Measurements from ENCODE around the gene KCNJ1.

KCNJ1 gene

DNA sequence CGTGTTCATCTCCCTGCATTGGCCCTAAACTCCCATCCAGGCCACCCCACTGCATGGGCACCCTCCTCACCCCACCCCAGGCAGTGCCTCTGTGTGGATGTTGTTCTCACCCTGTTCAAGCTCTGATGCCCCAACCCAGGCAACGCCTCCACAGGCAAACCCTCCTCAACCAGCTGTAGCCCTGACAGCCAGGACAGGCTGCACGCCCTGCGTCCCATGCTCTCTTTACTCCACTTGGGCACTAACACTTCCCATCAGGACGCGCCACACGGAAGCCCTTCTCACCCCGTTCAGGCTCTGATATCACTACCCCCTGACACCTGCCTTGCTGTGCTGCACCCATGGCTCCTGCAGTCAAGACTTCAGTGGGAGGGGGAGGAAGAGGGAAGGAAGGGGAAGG is 47.9 kb downstream of the KCNJ1 start:
- no peak for DNase-seq

- DNase-seq, result no peak
Observed at GRCh38 chr11:128814856-128815705, 52.0 kb downstream of the KCNJ1 start.

GRCh38 chr11:128813729-128814128 is 53.4 kb downstream of the KCNJ1 start:
- no peak for DNase-seq

- no peak for DNase-seq
Observed at GRCh38 chr11:128810784-128811514, 56.1 kb downstream of the KCNJ1 start.

DNA sequence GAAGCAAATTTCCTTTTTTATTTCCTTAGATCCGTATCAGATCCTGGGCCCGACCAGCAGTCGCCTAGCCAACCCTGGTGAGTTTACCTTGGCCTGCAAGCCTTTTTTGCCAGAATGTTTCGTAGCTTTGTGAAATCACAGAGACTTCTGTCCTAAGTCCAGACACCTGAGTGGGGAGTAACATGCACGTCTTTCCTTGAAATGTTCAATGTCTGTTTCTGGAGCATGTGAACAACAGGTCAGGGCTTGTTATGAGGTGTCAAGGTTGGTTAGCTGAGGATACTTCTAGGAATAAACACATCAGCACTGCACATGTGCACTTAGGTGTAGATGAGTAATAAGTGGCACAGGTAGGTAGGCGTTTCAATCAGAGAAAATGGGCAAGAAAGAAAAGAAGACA is 58.0 kb downstream of the KCNJ1 start:
- DNase-seq, result no peak

GRCh38 chr11:128807909-128808308 is 59.2 kb downstream of the KCNJ1 start:
- no peak for DNase-seq

DNA sequence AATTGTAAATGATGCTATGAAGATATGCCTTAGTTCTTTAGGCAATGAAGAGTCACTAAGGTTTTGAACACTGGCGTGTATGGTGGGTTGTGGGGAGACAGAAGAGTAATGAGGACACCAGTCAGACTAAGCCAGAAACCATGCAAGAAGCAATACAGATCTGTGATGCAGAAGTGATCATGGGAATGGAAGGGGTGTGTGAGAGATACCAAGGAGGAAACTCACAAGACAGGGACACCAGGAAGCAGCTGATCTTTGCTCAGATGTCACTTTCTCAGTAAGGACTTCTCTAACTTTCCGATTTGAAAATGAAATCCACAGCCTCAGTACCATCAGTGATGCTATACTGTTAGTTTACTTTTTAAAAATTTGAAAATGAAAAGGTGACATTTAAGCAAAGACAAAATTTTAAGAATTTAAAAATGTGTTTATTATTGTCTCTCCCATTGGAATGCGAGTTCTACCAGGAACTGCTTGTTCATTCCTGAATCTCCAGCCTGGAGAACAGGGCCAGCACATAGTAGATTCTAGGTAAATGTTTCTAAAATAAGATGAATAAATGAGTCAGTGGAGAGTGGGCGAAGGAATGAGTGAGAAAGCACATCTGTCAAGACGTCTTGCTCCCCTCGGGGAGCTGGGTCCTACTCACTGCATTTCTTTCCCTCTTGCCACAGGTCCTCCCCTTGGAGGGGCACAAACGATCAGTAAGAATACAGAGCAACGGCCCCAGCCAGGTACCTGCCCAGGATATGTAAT is 60.4 kb downstream of the KCNJ1 start:
- no peak for DNase-seq

DNA sequence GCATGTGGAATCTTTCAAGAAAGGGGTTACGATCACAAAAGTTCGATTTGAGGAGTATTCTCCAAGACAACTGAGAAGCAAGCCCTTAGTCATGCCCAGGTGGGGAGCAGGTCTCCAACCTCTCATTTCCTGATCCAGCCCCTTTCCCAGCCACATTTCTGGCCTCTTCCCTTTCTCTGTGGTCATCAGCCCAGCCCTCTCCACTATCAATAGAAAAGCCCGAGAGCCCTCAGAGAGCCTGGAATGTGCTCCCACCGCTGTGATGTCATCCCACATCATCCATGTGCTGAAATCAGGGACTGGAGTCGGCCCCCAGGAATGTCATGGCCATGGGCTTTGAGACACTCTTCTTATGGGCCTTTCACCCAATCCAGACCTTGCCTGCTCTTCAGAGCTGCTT is 62.6 kb downstream of the KCNJ1 start:
- no peak for DNase-seq

GRCh38 chr11:128803449-128804245 is 63.4 kb downstream of the KCNJ1 start:
- no peak for DNase-seq

DNA sequence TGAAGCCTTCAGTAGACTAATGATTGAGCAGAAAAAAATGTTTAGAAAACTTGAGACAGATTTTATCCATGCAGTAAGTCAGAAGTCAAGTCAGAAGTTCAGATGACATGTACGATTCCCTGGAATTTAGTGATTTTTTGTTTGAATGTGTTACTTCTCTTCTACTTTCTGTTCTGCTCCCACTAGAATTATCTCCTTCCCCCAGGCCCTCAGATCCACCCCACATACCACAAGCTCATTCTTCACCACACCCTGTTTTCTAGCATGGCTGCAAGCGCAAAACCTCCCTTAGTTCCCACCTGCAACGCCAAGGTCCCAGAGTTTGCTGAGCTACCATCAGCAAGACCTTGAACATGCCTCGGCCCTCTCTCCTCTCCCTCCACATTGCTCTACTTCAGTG is 64.1 kb downstream of the KCNJ1 start:
- no peak for DNase-seq

DNA sequence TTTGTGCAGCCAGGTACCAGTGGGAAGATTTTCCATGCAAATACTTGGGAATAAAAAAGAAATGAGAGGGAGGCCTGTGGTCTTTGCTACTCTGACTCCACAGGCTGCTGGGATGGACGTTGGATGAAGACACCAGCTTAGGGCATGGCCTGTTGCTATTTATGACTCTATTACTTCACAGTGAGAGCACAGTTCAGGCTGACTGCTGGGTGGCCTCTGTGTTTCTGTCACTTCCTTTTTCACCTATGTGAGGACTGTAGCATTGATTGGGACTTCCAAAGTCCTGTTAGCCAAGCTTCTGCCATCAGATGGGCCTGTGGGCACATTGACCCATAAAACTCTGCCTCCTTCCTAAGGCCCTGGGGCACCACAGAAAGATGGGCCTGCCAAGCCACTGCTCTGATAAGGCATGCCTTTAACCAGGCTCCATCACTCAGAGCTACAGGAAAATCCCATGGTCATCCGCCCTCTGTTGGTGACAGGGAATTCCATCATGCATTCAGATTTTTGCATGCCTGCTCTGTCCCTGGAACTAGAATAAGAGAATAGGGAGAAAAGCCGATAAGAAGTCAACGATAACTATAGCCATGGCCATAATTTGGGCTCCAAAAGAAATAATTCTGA is 64.6 kb downstream of the KCNJ1 start:
- DNase-seq, result no peak

GRCh38 chr11:128800871-128801417 is 66.2 kb downstream of the KCNJ1 start:
- DNase-seq, result no peak

GRCh38 chr11:128796270-128796669 is 70.8 kb downstream of the KCNJ1 start:
- no peak for DNase-seq

- DNase-seq, result no peak
Observed at GRCh38 chr11:128790196-128790595, 76.9 kb downstream of the KCNJ1 start.

- DNase-seq, result no peak
Observed at GRCh38 chr11:128789497-128790150, 77.5 kb downstream of the KCNJ1 start.
